ENCODE measurements around the gene NLRP12.
"Not testable (repeated sequence)": the region's sequence is repeated elsewhere in the genome, so short reads cannot be mapped to it uniquely, and the experiment has no call there.

- TF ChIP-seq ZFP3, TSHZ2 (CRISPR knock-in tag; IDR thresholded peaks at IDR 0.05): not testable (repeated sequence)
- TF ChIP-seq, protein P1, sequence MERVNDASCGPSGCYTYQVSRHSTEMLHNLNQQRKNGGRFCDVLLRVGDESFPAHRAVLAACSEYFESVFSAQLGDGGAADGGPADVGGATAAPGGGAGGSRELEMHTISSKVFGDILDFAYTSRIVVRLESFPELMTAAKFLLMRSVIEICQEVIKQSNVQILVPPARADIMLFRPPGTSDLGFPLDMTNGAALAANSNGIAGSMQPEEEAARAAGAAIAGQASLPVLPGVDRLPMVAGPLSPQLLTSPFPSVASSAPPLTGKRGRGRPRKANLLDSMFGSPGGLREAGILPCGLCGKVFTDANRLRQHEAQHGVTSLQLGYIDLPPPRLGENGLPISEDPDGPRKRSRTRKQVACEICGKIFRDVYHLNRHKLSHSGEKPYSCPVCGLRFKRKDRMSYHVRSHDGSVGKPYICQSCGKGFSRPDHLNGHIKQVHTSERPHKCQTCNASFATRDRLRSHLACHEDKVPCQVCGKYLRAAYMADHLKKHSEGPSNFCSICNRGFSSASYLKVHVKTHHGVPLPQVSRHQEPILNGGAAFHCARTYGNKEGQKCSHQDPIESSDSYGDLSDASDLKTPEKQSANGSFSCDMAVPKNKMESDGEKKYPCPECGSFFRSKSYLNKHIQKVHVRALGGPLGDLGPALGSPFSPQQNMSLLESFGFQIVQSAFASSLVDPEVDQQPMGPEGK (CRISPR knock-in tag; IDR thresholded peaks at IDR 0.05; ENCODE audit: borderline replicate concordance) = not testable (repeated sequence)
Observed at GRCh38 chr19:53838446-53838845, 14.3 kb upstream of the NLRP12 start.

All from SK-N-SH treated with all-trans-retinoic acid at 6 μM for 48 hours (cell line).